NT2/D1 (cell line): ENCODE results near the gene SLC25A34.

Experiments
- YY1 ChIP-seq: IDR thresholded peaks from 2 replicates; pipeline ENCODE4 v1.6.1; 2011; ENCODE audit not compliant: insufficient read length, insufficient read depth
- ZNF274 ChIP-seq: IDR thresholded peaks from 2 replicates; pipeline ENCODE4 v1.6.1; 2011; ENCODE audit warnings: mild to moderate bottlenecking, low read depth, low read length

DNA sequence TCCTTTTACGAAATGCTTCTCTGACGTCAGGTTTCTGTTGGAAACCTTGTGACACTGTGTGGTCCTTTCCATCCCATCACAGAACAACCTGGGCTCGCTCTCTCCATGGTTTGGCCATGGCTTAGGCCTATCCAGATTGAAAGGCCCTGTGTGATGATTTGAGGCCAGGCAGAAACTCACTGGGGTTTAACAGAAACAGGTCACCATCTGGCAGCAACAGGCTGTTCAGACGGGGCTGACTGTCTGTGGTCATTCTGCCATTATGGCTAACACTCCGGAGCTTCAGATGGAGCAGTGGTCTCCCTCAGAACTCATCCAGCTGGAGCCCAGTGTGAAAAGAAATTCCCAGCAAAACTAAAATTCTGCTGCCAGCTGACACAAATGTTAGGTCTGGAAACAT lies 42.7 kb upstream of the SLC25A34 start:
- TF ChIP-seq ZNF274: no peak
- no peak for TF ChIP-seq YY1
